Lower leg skin (tissue), 4 donors: ENCODE results near the gene PAK6. TPM values are rescaled to one million over a fixed set of nuclear protein-coding genes. Genes with fewer than 3 reads are reported as not detected.

Source experiments
- DNase-seq, 2 donors: peaks; one replicate each; pipeline ENCODE4 v3.0.0-alpha.2; 2019; ENCODE audit warnings: low spot score in 2 of 2
- H3K4me3 ChIP-seq: fragments of 200-600 bp; sonication (generic); 2 replicates; pipeline ENCODE4 v1.5.1; 2017; ENCODE audit warnings: mild to moderate bottlenecking, low read depth; ENCODE audit not compliant: poor library complexity, severe bottlenecking
- CTCF ChIP-seq, 3 donors: fragments of 450-650 bp; IDR thresholded peaks; one replicate each; pipeline ENCODE4 v1.5.1; 2016; ENCODE audit warnings: antibody characterized with exemption in 3 of 3, mild to moderate bottlenecking in 3 of 3, moderate library complexity in 2 of 3
- POLR2A ChIP-seq, 2 donors: fragments of 450-650 bp; IDR thresholded peaks; one replicate each; pipeline ENCODE4 v1.6.1; 2016 to 2017; ENCODE audit warnings: antibody characterized with exemption in 2 of 2, mild to moderate bottlenecking in 1 of 2, moderate library complexity in 1 of 2
- WGBS, 2 donors: methylation state at CpG; one replicate each; pipeline ENCODE4 v1.1.5; 2018; 5-methylcytosine and 5-hydroxymethylcytosine counted together
- intact Hi-C: fragments of 100-400 bp; cut with DNase I; formaldehyde crosslinking; loops from one replicate; pipeline ENCODE4 v1.15.0; 2023; ENCODE audit warnings: low total_unique reads
- total RNA-seq, 4 donors: library from RNA; depleted of rRNA; stranded (reverse); fragments of >200 nt; gene quantifications; one replicate each; pipeline ENCODE4 v1.1.0, GENCODE V29; 2016

Gene PAK6
- total RNA-seq, 4 donors from 2014 or later: 48.3 to 83.9 (median 70.4) TPM

GRCh38 chr15:40298216-40298935, 59.5 kb downstream of the PAK6 start:
- intact Hi-C loops: no loop called here
- H3K4me3 ChIP-seq: no peak overlapping the region
- no peak for DNase-seq
- TF ChIP-seq CTCF (IDR thresholded peaks at IDR 0.05): no peak
- 92 to 94% methylated on average over 15 to 17 of the region's 17 CpGs for WGBS, 2 donors

- TF ChIP-seq CTCF (IDR thresholded peaks at IDR 0.05) (no peak), POLR2A (IDR thresholded peaks at IDR 0.05) (no peak)
- intact Hi-C loops: no loop called here
- DNase-seq: no peak
- WGBS, 2 donors: 94 to 96% methylated on average over 2 of the region's 2 CpGs
- no peak overlapping the region for H3K4me3 ChIP-seq
Measured at GRCh38 chr15:40300367-40300766, 61.5 kb downstream of the PAK6 start.

GRCh38 chr15:40300771-40301170, 61.9 kb downstream of the PAK6 start:
- no peak for TF ChIP-seq CTCF (IDR thresholded peaks at IDR 0.05)
- TF ChIP-seq POLR2A (IDR thresholded peaks at IDR 0.05): no peak
- H3K4me3 ChIP-seq: no peak overlapping the region
- intact Hi-C loops: no loop called here
- no peak for DNase-seq
- 92 to 96% methylated on average over 2 of the region's 2 CpGs for WGBS, 2 donors

- no peak for DNase-seq
- TF ChIP-seq POLR2A (IDR thresholded peaks at IDR 0.05) (no peak), CTCF (IDR thresholded peaks at IDR 0.05) (no peak)
- H3K4me3 ChIP-seq: no peak overlapping the region
- 61 to 63% methylated on average over 12 of the region's 12 CpGs for WGBS, 2 donors
- intact Hi-C loops: no loop called here
Measured at GRCh38 chr15:40301467-40302179, 62.8 kb downstream of the PAK6 start.

GRCh38 chr15:40302288-40302886, 63.5 kb downstream of the PAK6 start:
- no peak overlapping the region for H3K4me3 ChIP-seq
- intact Hi-C loops: no loop called here
- TF ChIP-seq CTCF (IDR thresholded peaks at IDR 0.05) (no peak), POLR2A (IDR thresholded peaks at IDR 0.05) (no peak)
- 91 to 94% methylated on average over 19 of the region's 19 CpGs for WGBS, 2 donors
- no peak for DNase-seq
